D341Med (cell line): ENCODE data around the gene MS4A6E.
"Not testable (repeated sequence)": the region's sequence is repeated elsewhere in the genome, so short reads cannot be mapped to it uniquely, and the experiment has no call there.

Source experiments
- DNase-seq: peaks from one replicate; pipeline ENCODE4 v3.0.0; 2012; ENCODE audit warnings: low spot score

Gene MS4A6E

DNA sequence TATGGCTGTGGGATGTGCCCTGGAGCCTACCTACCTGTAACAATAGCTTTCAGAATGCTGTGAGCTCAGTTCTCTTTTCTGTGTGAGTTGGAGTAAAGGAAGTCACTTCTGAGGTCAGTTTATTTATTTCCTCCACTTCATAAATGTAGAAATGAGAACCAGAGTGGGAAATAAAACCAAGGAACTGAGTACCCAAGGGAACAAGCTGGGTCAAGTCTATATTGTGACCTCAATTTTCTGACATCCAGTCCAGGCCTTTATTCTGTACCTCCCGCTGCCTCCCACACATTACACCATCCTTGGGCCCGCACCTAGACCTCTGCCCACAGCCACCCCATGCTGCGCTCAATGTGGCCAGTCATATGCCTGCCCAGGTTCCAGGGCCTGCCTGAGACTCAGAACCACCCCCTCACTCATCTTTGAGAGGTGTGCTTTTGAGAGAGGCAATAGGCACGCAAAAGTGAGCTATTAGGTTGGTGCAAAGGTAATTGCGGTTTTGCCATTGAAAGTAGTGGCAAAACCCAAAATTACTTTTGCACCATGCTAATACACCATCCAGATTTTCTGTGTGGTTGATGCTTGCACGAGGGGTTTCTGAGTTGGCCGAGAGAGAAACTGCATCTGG lies 9.8 kb downstream of the MS4A6E start:
- DNase-seq: no peak

DNA sequence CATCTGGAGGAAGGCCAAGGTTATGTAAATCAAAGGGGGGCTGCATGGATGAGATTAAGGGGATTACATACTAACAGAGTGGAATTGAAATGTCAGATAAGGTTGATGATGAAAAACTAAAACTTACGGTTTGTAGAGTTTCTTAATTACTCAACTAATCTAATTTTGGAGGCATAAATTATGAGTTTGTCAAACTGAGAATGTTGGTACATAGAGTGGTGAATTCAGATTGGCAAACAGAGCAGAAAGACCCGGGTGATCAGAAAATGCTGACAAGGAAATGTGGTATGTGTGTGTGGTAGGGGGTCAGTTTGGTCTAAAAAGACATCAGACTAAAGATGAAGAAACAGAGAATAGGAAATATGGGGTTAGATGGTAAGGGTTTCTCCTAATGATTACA lies 11.0 kb downstream of the MS4A6E start:
- no peak for DNase-seq

DNA sequence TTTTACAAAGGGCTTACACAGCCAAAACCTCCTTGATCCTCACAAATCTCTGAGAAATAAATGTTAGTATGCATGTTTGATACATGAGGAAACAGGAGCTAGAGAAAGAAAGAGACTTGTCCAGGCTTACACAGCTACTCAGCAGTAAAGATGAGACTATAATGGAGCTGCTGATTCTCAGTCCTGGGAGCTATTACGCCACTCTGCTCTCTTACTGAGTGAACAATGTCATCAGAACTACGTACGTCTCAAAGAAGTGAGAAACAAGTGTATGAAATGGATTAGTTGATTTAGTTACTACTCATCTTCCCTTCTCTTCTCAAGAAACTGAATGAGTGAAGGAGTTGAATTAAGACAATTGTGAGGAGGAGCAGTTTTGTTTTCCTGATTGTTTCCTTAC lies 12.3 kb downstream of the MS4A6E start:
- DNase-seq: no peak

DNA sequence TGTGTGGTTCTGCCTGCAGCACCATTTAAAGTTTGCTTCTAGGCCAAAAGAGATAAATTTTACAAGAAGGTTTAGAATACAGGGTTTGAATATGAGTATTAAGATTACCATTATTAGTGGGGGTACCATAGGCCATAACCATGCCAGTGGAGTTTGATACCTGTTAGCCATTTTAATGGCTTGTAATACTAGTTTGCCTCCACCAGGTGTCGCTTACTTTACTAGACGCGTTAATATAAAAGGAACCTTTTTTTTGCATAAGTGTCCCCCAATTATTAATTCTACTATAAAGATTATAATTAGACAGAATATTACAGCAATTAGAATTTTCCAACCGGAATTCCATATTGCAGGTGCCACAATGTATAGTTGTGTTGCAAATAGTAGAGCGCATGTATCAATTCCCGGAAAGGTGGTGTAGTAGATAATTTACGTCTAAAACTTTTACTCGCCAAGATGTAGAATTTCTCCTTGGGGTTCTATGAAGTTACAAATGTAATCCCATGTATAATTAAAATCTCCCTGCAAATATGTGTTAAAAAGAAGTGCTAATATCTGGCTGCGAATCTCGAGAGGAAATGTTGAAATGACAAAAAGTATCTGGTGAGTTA lies 16.1 kb downstream of the MS4A6E start:
- peak; percentile 32 for DNase-seq

DNA sequence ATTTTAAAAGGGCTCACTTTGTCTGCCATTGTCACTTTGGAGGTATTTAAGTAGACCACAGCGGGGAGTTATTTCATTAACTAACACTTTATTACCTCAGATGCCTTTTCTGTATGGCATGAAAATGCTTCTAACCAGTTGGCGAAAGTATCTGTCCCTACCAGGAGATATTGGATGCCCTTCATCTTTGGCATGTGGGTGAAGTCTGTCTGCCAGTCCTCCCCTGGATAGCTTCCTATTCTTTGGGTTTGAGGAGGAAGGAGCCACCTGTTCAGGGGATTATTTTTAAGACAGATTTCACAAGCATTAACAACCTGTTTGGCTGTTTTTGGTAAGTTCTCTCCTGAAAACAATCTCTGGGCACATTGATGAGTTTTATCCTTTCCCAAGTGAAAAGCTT lies 17.1 kb downstream of the MS4A6E start:
- no peak for DNase-seq

DNA sequence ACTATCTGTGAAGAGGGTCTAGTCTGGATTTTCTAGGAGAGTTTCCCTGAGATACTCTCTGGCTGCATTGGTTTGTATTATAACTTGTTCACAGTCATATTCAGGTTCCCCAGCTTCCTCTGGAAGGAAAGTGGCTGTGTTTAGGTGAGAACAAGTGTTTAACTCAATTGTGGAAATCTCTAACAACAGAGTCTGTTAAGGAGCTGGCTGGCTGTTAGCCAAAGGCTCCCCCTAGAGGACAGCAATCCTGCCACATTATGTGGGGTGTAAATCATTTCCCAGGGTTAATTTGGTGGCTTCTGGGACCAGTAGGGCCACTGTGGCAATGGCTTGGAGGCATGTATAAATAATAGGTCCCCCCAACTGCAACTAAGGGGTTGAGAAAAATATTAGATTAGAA lies 18.4 kb downstream of the MS4A6E start:
- no peak for DNase-seq

DNA sequence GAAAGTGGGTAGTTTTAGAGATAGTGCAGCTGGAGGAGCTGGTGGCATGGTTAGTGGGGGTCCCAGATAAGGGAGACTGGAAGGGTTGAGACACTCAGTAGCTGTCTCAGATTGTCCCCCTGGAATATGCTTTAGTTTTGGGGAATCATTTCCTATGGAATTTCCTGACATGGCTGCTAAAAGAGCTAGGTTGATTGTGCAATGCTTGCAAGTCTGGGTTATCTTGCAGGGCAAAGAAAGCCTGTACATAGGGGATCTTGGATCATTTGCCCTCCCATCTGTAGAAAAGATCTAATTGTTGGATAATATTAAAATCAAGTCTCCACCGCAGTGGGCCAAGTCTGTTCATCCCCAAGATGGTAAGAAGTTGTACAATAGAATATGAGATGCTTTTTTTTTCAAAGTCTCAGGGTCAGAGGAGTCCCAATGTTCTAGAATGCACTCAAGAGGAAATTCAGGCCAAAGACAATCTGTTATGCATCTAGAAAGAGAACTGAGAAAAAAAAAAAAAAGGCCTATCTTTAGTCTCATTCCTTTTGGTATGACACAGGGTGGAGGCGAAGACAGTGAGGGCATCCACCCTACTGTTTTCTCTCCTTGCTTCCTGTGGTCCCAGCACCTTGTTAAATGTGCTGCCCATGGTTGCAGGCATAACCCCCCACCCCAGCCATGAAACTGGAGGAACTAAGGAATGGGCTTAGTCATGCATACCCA lies 20.2 kb downstream of the MS4A6E start:
- no peak for DNase-seq

DNA sequence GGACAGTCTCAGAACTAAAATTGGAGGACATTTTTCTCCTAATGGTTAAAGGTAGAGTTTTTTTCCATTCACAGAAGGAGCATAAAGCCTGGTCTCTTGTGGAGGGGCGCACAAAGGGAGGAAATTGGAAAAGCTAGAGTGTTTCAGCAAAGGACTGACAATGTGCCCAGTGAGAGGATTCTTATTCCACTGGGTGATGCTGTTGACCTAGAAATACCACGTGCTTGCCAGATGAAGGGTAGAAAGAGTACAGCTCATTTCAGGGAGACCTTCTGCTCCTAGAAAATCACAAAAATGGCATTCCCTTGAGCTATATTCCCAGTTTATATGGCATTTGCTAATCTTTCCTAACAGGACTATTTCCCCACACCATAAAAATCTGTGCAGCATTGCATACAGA lies 21.1 kb downstream of the MS4A6E start:
- no peak for DNase-seq

DNA sequence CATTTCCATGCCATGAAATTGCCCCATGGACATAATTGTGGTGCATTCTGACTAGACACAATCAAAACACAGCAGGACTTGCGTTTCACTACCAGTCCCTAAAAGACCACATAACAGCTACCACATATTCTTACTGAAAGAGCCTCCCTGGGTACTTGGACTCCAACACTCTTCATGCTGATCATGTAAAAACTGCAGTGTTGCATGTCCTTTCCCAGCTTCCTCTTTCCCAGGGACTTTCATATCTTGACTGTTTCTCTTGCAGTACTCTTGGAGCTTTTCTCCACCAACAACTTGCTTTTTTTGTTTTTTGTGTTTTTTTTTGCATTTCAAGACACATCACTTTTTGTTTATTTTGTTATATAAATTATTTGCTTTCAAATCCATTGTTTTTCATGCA lies 22.9 kb downstream of the MS4A6E start:
- DNase-seq: no peak

DNA sequence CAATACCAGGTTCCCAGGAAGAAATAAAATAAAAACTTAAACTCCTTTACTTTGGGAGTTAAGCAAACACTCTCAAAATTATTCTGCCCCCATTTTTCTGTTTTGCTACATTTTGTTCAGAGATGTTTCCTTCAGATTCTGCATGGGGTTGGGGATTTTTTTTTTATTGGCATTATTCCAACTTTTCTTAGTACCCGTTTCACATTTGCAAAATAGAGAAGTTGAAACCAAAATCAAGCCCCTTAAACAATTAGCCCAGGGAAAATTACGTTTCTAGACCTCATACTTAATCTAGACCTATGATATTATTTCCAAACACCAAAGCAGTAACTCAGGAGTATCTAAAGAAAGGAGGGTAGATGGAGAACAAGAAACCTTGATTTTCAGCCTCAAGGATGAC lies 30.7 kb downstream of the MS4A6E start:
- DNase-seq: no peak

DNA sequence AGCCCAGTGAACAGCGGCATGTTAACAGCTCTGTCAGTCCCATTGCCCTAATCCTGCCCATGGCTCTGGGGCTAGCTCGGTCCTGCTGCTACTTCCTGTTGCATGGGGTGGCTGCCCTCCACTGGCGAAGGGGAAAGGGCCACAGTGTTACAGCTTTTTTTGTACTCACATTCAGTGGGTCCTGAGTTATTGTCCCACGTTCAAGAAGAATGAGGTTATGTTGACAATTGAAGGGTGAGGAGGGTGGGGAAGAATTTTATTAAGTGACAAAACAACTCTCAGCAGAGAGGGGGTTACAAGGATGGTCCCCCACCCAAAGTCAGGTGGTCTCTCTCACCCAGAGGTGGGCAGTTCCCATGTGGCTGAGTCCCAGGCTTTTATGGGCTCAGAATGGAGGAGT lies 33.6 kb downstream of the MS4A6E start:
- DNase-seq: no peak

DNA sequence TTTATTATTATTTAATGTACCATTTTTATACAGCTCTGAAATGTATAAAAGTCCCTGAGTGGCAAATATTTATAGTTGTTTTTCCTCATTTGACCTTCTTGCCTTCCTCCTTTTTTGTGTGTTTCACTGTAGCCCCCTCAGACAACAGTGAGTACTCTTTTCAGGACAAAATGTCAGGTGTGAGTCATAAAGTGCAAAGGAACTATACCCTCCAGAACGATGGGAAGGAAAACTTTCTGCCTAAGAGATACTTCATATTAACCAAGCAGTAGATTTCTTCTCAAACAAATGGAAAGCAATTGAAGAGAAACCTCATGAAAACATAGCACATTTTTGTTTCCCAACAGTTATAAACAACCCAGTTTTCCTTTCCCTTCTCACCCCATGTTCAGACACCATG lies 35.2 kb downstream of the MS4A6E start:
- DNase-seq: no peak

DNA sequence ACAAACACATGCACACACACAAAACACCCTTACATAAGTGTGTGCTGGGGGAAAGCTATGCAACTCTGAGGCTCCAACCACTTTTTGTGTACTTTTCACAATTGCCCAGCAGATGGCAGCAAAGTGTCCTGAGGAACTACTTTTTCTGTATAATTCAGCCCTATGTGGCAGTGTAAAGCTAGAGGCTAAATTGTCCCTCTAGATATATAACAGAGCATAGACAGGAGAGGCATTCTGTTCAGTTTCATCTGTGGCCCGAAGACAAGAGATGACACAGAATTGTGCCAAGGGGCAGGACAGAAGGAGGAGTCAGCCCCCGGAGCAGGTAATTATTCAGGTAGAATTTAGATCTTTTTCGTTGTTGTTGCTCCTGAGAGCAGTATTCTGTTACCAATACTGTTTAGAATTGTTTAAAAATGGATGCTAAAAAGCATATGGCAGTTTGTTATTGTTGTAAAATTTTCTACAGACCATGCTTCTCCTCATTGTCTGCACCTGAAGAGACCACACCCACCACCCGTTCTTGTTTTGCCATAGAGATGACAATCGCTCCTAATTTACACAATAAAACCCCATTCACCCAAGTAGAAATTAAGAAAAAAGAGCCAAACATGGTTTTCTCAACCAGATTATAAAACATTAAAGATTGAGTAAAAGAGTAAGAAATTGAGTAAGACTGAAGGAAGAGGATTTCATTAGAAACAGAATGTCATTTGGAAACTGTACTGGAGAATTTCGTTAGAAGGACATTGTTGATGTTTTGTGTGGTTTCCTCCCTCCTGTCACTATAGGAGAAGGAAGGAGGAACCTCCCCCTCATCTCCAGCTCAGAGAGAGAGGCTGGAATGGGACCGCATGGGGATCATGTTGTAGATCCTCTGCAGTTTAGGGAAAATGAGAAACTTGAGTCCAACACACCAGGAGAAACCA lies 36.8 kb downstream of the MS4A6E start:
- DNase-seq: peak; percentile 62

DNA sequence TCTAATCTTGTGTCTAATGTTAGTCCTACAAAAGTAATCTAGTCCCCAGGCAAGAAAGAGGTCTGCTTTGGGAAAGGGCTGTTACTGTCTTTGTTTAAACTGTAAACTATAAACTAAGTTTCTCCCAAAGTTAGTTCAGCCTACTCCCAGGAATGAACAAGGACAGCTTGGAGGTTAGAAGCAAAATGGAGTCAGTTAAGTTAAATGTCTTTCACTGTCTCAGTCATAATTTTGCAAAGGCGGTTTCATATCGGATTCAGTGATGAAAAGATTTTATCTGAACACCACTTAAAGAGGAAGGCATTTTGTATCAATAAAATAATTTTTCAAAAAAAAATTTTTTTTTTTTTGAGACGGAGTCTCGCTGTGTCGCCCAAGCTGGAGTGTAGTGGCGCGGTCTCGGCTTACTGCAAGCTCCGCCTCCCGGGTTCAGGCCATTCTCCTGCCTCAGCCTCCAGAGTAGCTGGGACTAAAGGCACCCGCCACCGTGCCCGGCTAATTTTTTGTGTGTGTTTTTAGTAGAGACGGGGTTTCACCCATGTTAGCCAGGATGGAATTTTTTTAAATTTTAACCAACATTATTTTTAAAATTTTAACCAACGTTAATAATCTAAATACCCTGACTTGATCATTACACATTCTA lies 39.3 kb downstream of the MS4A6E start:
- not testable (repeated sequence) for DNase-seq

DNA sequence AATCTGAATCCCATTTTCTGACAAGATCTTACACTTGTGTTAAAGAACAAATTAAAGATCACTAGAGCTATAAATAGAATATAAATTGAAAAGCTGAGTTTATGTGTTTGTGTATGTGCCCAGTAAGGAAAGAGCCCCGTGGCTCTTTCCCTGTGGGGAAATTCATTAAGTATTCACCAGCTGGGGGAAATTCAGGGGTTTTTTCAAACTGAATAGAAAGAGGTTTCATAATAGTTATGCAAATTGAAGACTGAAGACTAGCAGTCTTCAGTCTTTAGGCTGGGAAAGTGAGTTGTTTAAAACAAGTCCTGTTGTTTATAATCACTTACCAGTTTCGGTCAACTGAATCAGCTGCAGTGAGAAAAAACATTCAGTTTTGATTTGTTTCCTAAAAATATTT lies 40.0 kb downstream of the MS4A6E start:
- DNase-seq: no peak

DNA sequence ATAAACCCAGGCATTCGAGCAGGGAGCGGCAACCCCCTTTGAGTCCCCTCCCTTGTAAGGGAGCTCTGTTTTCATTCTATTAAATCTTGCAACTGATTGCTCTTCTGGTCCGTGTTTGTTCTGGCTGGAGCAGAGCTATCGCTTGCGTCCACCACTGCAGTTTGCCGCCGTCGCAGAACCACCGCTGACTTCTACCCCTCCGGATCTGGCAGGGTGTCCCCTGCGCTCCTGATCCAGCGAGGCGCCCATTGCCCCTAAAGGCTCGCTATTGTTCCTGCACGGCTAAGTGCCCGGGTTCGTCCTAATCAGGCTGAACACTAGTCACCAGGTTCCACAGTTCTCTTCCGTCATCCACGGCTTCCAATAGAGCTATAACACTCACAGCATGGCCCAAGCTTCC lies 40.8 kb downstream of the MS4A6E start:
- DNase-seq: no peak

DNA sequence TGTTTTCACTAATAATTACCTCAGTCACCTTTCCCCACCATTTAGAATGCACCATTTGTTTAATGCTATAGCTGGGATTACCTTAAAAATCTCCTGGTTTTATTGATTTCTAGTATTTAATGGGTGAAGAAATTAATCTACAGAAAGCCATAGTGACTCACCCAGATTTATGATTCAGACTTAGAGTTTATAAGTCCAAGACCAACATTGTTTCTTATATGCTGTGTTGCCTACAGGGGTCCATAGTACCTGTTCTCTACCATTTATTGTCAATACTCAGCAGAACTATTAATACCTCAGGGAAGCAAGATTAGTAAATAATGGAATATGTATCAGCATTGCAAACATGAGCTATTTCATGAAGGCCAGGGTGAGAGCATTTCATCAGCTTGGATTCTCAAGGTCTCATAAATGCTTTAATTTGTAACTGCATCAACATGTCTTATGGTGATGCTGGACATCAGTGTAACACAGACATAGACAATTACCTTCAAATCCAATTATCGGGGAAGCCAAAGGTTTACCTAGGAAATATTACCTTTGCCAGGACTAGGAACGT lies 43.3 kb downstream of the MS4A6E start:
- no peak for DNase-seq

DNA sequence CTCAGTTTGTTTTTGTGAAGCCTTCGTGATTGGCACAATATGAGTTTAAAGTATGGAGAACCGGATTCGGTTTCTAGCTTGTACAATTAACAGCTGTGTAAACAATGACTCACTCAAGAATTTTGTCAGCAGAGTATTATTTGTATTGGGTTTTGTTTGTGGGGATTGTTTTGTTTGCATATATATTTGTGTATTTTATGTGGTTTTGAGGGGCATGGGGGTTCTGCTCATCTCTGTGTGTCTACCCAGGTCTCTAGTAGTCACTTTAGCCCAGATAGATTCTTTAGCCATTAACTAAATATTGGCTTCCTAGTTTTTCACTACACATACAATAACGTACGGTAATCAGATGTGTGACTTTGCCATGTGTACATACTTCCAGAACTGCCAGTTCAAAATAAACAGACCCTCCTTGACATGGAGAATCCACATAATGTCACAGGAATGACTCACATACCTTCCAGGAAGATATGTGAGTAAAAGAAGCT lies 43.8 kb downstream of the MS4A6E start:
- no peak for DNase-seq

DNA sequence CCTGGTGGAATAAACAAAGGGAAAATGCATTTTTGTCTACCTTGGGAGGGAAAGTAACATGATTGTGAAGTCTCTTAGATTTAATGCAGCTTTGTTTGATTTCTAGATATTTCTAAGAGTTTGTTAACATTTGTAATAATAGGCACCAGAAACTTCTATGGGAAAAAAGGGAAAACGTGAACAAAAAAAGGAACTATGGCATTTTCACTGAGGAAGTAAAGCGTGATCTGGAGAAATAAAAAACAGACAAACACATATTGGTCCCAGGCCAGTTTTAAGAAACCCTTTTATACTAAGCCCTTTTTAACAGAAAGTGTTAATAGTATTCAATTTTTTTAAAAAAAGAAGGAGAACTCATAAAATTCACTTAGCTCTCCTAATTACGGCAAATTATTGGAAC lies 44.3 kb downstream of the MS4A6E start:
- DNase-seq: no peak

DNA sequence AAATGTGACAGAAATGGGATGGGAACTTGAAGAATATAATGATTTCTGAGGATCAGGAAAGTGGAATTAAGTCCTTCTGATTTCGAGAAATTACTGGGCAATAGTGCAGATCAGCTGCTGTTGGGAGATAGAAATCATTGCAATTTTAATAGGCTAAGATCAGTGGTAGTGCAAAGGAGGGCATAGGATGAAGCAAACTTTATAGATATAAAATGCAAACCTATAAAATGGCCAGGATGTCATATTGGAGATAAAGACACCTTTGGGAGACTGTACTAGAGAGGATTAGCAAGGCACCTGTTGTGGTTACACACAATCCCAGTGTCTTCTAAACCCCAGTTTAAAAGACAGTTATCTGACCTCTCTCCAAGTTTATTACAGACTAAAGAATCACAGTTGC lies 44.8 kb downstream of the MS4A6E start:
- DNase-seq: no peak

DNA sequence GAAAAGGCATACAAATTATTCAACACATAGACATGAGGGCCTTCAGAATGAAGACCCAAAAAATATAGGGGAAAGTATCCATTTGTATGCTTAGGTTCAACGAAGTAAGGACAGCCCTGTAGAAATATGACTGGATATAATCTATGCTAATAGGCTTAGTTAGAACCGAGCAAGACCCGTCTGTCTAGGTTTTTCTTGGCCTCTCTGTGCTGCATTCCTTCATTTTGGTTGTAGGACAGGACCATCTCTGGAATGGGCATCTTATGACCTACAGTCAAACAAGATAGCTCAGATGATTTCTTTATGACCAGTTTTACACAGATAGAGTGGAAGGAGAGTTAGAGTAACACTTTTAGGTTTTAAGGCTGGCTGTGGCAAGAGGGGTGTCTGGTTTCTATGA lies 45.7 kb downstream of the MS4A6E start:
- no peak for DNase-seq

DNA sequence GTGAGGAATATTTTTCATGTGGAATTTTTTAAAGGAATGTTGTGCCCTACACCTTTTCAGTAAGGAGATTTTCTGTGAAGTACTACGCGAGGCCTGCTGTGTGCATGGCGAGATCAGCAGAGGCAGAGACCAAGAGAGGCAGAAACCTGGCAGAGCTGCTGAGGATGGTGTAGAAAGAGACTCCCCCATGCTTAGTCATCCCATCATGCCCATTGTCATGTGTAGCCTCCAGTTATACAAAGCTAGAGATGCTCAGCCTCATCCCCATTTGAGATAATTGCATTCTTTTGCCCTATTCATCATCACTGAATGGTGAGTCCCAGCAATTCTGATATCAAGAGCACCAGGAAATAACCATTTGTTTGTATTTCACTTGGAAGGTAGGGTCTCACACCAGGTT lies 48.3 kb downstream of the MS4A6E start:
- no peak for DNase-seq
